GM12892 (cell line): ENCODE measurements around the gene TMTC1. TPM values are rescaled to one million over a fixed set of nuclear protein-coding genes. Genes with fewer than 3 reads are reported as not detected.
"Not testable (repeated sequence)": the region's sequence is repeated elsewhere in the genome, so short reads cannot be mapped to it uniquely, and the experiment has no call there.

Source experiments
- DNase-seq: peaks from one replicate; pipeline ENCODE4 v3.0.0; 2011; ENCODE audit not compliant: insufficient read length
- FAIRE-seq: peaks from 2 replicates; lab custom pipeline; 2011; peaks lifted over from hg19 to GRCh38; lab: Jason Lieb, UNC
- POLR2A ChIP-seq: IDR thresholded peaks from 2 replicates; pipeline ENCODE4 v1.6.1; 2011; ENCODE audit warnings: low read depth, low read length, control low read depth
- POLR2AphosphoS5 ChIP-seq: IDR thresholded peaks from 2 replicates; pipeline ENCODE4 v1.6.1; 2011; ENCODE audit warnings: low read depth, low read length, control low read depth
- TAF1 ChIP-seq: IDR thresholded peaks from 2 replicates; pipeline ENCODE4 v1.6.1; 2011; ENCODE audit warnings: low read depth, mild to moderate bottlenecking, control low read depth, low read length, borderline replicate concordance
- polyA plus RNA-seq: library from polyadenylated mRNA; unstranded; fragments of >200 nt; gene quantifications from one replicate; pipeline ENCODE4 v1.2.1, GENCODE V29; 2012; ENCODE audit warnings: missing spikeins, inconsistent platforms; ENCODE audit not compliant: missing spikeins

The TMTC1 gene
- 0.19 TPM for polyA plus RNA-seq

GRCh38 chr12:29783773-29784666 is at the start of gene TMTC1:
TMTC1 (minus strand) TSS chr12:29783942; CDS start chr12:29783751, 191 bp downstream.
- peak; percentile 5 for DNase-seq
- TF ChIP-seq TAF1 (no peak), POLR2AphosphoS5 (no peak), POLR2A (no peak)

GRCh38 chr12:29831173-29831572 is 47.4 kb upstream of the TMTC1 start:
- DNase-seq, result no peak
- TF ChIP-seq POLR2AphosphoS5, result no peak
- TF ChIP-seq POLR2A, result no peak
- no peak for TF ChIP-seq TAF1
- FAIRE-seq, result no peak

More at GRCh38 chr12:29783773-29784666, at the start of gene TMTC1:
- no peak for FAIRE-seq

GRCh38 chr12:29830391-29830790 is 46.6 kb upstream of the TMTC1 start:
- TF ChIP-seq POLR2AphosphoS5 (no peak), POLR2A (no peak), TAF1 (no peak)
- FAIRE-seq (no peak), DNase-seq (no peak)

- DNase-seq (no peak), FAIRE-seq (no peak)
- TF ChIP-seq POLR2A (no peak), TAF1 (no peak), POLR2AphosphoS5 (no peak)
Observed at GRCh38 chr12:29818916-29819623, 35.3 kb upstream of the TMTC1 start.

GRCh38 chr12:29816874-29817725 is 33.4 kb upstream of the TMTC1 start:
- DNase-seq (no peak), FAIRE-seq (no peak)
- TF ChIP-seq POLR2A (no peak), TAF1 (no peak), POLR2AphosphoS5 (no peak)

GRCh38 chr12:29809616-29810361 is 26.0 kb upstream of the TMTC1 start:
- DNase-seq, FAIRE-seq: not testable (repeated sequence)

- TF ChIP-seq TAF1, result no peak
- no peak for TF ChIP-seq POLR2AphosphoS5
- no peak for TF ChIP-seq POLR2A
- FAIRE-seq, result no peak
- no peak for DNase-seq
Observed at GRCh38 chr12:29807129-29807528, 23.4 kb upstream of the TMTC1 start.

GRCh38 chr12:29804019-29804418 is 20.3 kb upstream of the TMTC1 start:
- no peak for DNase-seq
- TF ChIP-seq TAF1, result no peak
- no peak for TF ChIP-seq POLR2A
- TF ChIP-seq POLR2AphosphoS5, result no peak
- no peak for FAIRE-seq

GRCh38 chr12:29799591-29799990 is 15.8 kb upstream of the TMTC1 start:
- DNase-seq, result no peak
- no peak for FAIRE-seq
- TF ChIP-seq POLR2AphosphoS5 (no peak), TAF1 (no peak), POLR2A (no peak)

GRCh38 chr12:29797565-29798355 is 14.0 kb upstream of the TMTC1 start:
- no peak for DNase-seq
- TF ChIP-seq POLR2A, result no peak
- TF ChIP-seq TAF1, result no peak
- TF ChIP-seq POLR2AphosphoS5, result no peak
- FAIRE-seq, result no peak
